Raji (cell line): ENCODE data around the gene TMEM45A.

Experiments used
- POLR2A ChIP-seq: IDR thresholded peaks from 2 replicates; pipeline ENCODE4 v1.6.1; 2011; ENCODE audit warnings: low read depth, low read length, control low read depth; ENCODE audit not compliant: insufficient read depth

The TMEM45A gene

DNA sequence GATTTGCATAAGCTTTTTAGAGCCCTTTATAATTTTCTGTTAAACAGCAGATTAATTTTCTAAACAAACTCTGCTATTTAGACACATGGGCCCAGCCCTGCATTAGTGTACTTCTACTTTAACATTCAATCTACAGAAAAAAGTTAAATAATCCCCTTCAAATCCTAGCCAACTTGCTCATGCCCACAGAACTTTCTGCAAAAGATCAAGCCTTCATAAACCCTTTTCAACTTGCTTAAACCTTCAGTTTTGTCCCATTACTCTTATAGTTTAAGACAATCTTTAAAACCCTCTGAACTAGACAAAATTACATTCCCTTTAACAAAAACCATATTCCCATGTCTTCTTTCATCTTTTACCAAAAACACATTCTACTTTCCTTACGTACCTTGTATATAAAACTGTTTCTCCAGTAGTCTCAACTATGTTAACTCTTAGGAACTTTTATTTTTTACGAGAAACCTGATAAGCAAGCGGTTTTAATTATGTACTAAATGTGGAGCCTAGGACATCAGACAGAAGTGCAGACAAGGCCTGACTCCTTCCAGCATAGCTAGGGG, 91.8 kb downstream of the TMEM45A start:
- no peak for TF ChIP-seq POLR2A

DNA sequence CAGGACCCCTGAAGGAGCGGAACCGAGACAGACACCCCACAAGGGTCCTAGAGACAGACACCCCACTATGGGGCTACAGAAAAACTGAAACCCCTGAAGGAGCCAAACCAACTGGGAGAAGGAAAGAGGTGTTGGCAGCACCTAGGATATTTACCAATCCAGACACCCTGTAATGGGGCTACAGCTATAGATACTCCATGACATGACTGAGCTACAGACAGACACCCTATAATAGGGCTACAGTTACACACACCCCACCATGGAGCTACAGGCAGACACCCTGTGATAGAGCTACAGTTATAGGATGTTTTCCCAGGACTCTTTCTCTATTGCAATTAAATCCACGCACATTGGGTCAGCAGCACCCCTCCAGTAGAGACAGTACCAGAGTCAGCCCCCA, 94.4 kb downstream of the TMEM45A start:
- TF ChIP-seq POLR2A = no peak

DNA sequence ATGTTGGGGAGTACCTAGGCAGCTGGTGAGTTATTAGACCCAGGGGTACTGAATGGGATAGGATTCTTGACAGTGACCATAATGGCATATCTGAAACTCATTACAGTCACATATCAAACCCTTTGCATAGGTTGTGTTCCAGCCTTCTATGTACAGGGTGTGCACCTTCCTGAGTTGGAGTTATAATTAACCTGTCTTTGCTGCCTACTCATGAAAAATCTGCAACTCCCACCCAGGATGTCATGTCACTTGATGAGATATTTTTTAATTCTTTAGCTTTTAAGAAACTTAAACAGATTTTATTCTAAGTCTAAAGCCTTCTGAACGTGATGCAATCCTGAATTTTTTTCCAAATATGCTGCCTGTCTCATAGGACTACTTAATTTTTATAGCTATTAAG, 95.8 kb downstream of the TMEM45A start:
- TF ChIP-seq POLR2A = no peak

DNA sequence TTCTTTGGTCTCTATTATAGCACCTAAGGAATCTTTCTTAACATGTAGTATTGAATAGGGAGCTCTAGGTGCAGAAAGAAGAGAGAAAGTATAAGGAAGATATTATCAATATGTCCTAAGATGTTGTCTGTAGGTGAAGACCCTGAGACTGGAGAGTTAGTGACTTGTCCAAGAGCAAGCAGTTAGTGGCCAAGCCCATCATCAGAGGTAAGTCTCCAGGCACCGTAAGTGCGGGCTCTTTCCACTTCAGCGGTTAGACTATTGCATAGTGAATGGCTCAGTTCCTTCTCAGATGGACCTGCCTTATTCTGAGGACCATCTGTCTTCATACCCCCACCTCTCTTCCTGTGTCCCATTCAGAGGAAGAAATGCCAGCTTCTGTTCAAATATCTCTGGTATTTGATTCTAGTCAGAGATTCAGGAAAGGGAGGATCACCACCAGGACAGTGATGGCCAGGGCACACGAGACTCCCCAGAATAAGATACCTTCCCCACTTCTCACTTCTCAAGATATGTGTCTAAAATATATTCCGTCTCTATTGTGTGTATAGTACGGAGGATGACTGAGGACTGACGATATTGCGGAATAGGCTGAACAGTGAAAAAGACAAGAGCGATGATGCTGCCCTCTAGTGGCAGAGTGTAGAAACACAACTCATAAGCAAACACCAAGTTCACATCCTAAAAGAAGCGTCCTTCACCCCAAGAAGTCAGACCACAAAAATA, 97.9 kb downstream of the TMEM45A start:
- TF ChIP-seq POLR2A = no peak

DNA sequence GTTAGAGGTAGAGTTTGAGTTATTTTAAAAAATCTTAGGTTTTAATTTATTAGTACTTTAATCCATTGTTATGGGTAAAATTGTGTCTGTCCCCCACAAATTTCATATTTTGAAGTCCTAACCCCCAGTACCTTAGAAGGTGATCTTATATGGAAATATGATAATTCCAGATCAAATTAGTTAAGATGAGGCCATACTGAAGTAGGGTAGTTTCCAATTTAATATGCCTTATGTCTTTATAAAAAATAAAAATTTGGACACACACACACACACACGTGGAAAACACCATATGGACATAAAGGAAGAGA, 98.4 kb downstream of the TMEM45A start:
- TF ChIP-seq POLR2A = no peak

DNA sequence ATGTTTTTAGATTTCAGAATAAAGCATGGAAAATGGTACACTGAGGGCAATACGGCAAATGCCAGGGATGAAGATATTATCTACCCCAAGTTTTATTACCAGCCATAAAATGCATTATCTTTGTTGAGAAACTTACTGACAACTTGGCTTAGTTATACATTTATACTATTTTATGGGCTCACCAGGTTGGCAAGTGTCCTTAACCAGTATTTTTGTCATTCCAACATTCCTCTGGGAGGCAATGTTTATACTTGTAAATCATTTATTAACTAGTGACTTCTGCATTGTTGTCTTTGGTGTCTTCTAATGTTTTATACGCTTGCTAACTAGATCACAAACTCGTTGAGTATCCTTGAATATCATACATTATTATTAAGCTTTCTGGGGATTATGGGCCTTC, 99.0 kb downstream of the TMEM45A start:
- TF ChIP-seq POLR2A = no peak

DNA sequence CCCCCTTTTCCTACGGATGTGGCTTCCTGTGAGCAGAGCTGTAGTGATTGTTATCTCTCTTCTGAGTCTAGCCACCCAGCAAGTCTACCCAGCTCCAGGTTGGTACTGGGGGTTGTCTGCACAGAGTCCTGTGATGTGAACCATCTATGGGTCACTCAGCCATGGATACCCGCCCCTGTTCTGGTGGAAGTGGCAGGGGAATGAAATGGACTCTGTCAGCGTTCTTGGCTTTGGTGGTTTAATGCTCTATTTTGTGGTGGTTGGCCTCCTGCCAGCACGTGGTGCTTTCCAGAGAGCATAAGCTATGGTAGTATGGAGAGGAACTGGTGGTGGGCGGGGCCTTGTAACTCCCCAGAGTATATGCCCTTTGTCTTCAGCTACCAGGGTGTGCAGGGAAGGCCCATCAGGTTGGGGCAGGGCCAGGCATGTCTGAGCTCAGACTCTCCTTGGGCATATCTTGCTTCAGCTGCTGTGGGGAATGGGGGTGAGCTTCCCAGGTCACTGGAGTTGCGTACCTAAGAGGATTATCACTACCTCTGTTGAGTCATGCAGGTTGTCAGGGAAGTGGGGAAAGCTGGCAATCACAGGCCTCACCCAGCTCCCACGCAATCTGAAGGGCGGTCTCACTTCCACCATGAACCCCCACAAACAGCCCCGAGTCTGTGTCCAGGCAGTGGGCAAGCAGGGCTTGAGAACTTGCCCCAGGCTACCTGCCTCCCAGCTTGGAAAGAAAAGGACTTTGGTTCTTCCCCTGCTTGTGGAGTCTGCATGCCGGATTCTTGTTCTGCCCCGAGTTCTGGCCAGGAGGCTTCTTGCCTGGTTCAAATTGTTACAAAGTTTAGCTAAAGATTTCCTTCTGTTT, 108.0 kb downstream of the TMEM45A start:
- no peak for TF ChIP-seq POLR2A

DNA sequence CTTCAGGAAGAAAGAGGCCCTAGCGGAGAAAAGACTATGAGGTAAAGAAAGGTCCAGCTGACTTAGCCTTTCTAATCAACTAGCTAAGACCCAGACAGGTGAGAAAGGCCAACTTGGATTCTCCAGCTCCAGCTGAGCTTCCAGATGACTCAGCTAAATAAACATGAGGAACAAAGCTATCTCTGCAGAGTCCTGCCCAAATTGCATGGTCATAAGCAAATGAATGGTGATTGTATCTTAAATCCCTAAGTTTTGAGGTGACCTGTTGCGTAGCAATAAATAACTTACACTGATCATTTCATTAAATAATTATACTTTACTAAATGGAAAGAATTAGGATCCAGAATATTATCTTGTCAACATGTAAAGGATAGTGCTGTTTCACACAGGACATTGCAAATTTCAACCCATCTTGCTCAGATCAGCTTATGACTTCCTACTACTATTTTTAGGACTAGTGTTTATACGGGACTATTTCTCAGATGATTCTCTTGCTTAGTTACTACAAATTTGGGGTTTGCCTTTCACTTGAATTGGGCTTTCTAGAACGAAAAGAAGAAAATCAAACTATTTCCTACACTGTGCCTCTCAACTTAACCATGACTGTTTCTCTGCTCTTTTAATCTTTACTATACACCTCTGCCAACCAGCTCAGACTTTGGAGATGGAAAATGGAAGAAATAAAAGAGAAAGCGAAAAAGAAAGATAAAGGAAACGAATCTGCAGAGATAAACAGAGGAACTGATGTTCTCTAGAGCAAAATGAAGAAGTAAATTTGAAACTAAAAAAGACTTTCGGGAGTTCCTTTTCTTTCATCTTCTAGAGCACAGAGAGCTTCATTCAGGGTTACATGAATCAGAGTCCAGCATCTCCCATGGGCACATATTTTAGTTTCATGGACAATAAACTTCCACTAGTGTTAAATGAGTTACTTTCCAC, 110.4 kb downstream of the TMEM45A start:
- no peak for TF ChIP-seq POLR2A

DNA sequence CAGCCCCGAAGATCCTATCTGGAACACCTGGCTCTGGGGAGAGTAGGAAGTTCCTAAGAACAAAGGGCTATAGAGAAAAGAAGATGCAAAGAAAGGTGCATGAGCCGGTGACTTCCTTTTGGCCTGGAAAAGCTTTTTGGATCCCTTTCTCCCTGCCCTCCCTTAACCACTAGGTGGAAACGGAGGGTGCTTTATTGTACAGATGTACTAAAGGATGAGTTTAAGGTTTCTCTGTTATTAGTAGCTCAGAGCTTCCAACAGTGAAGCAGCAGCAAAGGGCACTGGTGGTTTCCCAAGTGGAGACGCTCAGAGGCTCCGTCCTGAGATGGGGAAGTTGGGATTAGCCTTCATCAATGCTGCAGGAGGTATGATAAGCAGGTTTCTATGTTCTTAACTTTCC, 111.0 kb downstream of the TMEM45A start:
- no peak for TF ChIP-seq POLR2A

DNA sequence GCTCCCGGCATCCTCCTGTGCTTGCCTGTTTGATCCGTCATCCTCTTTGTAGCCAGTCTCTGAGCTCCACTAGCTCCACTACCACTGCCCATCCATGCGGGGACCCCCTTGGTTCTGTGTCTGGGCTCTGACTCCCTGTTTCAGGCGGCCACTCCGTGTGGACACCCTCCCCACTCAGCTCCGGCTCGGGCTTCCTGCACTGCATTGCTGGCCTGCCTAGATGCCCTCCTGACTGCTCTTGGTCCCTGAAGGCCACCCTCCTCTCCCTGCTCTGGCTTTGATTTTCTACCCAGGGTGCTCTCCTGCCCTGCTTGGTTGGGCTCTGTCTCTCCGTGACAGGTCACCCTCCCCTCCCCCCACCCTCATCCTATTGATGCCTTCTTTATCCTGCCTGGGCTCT, 112.9 kb downstream of the TMEM45A start:
- no peak for TF ChIP-seq POLR2A

DNA sequence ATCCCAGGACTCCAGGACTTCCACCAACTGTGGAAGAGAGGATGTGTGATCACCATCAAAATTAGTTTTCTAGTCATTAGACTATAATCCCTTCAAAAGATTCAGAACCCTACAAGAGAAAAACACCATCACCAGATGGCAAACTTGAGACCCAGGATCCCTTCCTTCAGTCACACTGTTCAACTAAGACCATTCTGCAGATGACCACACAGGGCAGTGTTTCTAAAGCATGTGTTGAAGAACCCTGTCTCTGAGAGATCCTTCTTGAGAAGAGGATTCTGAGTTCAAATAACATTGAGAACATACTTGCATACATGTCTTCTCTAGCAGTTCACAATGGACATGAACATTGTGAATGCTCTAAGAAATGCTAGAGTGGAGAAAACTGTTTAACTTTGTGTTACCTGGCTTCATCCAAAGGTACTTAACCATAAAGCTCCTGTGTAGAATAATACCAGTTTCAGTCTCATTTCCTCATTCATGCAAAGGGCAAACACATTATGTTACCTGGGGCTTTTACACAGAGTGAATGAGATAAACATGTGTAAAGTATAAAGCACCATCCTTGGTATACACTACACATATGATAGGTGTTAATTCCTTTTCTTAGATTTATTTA, 114.6 kb downstream of the TMEM45A start:
- no peak for TF ChIP-seq POLR2A

DNA sequence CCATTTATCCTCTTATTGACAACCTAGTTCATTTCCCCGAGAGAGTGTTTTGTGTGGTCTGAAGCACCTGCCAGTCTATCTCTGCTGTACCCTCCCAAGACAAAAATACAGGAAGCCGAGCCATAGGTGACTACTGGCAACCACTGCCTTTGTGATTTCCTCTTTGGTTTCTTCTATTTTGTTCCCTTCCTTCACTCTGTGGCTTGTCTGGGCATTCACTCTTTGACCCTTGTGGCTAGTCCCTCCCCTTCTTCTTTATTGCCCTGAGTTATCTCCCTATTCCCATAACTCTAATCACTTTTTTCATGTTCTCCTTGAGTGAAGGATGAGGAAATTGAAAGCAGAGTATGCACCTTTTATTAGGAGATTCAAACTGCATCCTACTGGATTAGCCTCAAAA, 116.9 kb downstream of the TMEM45A start, which contains the start of gene ADGRG7:
TSS of gene ADGRG7 (plus strand) at position 297 of the 400 bp plus-strand sequence. CDS start 256 bp downstream, outside the sequence.
- no peak for TF ChIP-seq POLR2A

DNA sequence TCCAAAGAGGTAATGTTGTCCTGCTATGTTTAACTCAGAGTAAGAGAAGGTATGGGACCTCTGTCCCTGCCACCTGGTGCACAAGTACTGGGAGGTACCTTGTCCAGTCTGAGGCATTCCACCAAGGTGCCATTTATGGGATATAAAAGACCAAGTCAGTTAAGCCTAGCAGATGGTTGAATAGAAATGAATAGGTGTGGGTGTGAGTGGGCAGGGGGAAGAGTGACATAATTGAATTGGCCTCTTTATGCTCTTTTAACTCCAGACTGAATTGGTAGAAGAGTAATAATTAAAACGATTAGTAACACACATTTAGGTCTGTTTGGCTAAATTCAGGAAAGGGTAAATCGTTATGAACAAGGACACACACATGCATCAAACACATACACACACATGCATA, 117.5 kb downstream of the TMEM45A start:
- no peak for TF ChIP-seq POLR2A

DNA sequence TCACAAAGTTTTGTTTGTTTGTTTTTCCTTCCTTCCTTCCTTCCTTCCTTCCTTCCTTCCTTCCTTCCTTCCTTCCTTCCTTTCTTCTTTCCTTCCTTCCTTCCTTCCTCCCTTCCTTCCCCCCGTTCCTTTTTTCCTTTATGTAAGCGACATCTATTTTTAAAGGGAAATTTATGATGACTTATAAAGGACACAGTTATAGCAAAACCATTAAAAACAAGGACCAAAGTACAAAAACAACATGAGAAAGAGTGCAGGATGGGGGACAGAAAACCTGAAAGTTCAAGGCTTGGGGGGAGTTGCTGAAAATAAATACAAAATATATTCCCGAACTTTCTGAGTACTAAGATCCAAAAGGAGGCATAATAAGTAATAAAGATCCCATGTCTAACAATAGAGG, 118.8 kb downstream of the TMEM45A start:
- no peak for TF ChIP-seq POLR2A
